Measurements from ENCODE around the gene PSEN1. TPM values are rescaled to one million over a fixed set of nuclear protein-coding genes. Genes with fewer than 3 reads are reported as not detected.
A peak's percentile ranks its signal among the peaks of the same experiment; 100 is the strongest.

PSEN1 gene
- polyA plus RNA-seq, 1 donor from 2014 or later: 35.3 TPM

GRCh38 chr14:73255005-73255400 is 118.7 kb downstream of the PSEN1 start:
- peaks cover 4 to 5% (median 5%) of the 10 kb centered on the region in 3 donors for H3K4me1 Mint-ChIP-seq
- H3K36me3 Mint-ChIP-seq: no peaks in the 10 kb centered on the region
- peaks cover 2% of the 10 kb centered on the region for H3K27me3 Mint-ChIP-seq
- no peak overlapping the region for H3K27ac Mint-ChIP-seq
- H3K9me3 Mint-ChIP-seq: no peaks in the 10 kb centered on the region
- H3K4me3 Mint-ChIP-seq: no peak overlapping the region

- Mint-ChIP-seq H3K4me3 (no peak overlapping the region), H3K9me3 (no peaks in the 10 kb centered on the region), H3K27ac (no peak overlapping the region), H3K4me1 (peaks cover 4 to 5% (median 5%) of the 10 kb centered on the region in 3 donors), H3K36me3 (no peaks in the 10 kb centered on the region), H3K27me3 (peaks cover 3% of the 10 kb centered on the region)
Observed at GRCh38 chr14:73255693-73256225, 119.5 kb downstream of the PSEN1 start.

- Mint-ChIP-seq H3K4me3 (peak overlapping the region in 1 of 4 donors; percentile 50), H3K27ac (peak overlapping the region in 2 of 3 donors; percentile 40 to 88), H3K9me3 (no peaks in the 10 kb centered on the region), H3K4me1 (peaks cover 4 to 5% (median 5%) of the 10 kb centered on the region in 3 donors), H3K36me3 (no peaks in the 10 kb centered on the region), H3K27me3 (peaks cover 5% of the 10 kb centered on the region)
Observed at GRCh38 chr14:73258076-73258475, 121.8 kb downstream of the PSEN1 start.

- no peak overlapping the region for H3K27ac Mint-ChIP-seq
- peaks cover 6% of the 10 kb centered on the region for H3K27me3 Mint-ChIP-seq
- H3K4me3 Mint-ChIP-seq: no peak overlapping the region
- no peaks in the 10 kb centered on the region for H3K9me3 Mint-ChIP-seq
- H3K36me3 Mint-ChIP-seq: no peaks in the 10 kb centered on the region
- peaks cover 4 to 5% (median 5%) of the 10 kb centered on the region in 3 donors for H3K4me1 Mint-ChIP-seq
Observed at GRCh38 chr14:73258845-73259611, 122.7 kb downstream of the PSEN1 start.

DNA sequence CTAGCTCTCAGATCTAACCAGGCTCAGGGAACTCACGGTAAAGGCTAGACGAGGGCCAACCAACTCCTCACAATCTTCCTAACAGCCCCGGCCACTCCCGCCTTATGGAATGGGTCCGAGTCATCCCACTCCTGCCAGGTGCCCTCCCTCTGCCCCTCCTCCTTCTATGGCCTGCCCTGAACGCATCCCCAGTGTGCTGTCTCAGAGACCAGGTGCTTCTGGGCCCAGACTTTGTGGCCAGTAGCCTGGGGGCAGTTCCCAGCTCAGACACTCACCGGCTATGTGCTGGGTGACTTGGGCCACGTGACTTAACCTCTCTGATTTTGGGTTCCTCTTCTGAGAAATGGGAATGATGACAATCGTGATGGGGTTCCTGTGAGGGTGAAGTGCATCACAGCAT is 123.5 kb downstream of the PSEN1 start:
- no peak overlapping the region for H3K4me3 Mint-ChIP-seq
- peaks cover 4 to 5% (median 5%) of the 10 kb centered on the region in 3 donors for H3K4me1 Mint-ChIP-seq
- peaks cover 7% of the 10 kb centered on the region for H3K27me3 Mint-ChIP-seq
- no peaks in the 10 kb centered on the region for H3K9me3 Mint-ChIP-seq
- no peaks in the 10 kb centered on the region for H3K36me3 Mint-ChIP-seq
- H3K27ac Mint-ChIP-seq: no peak overlapping the region

- Mint-ChIP-seq H3K27me3 (peaks cover 7% of the 10 kb centered on the region), H3K9me3 (no peaks in the 10 kb centered on the region), H3K4me3 (peak overlapping the region in 1 of 4 donors; percentile 9), H3K36me3 (no peaks in the 10 kb centered on the region), H3K27ac (no peak overlapping the region), H3K4me1 (peaks cover 4 to 5% (median 5%) of the 10 kb centered on the region in 3 donors)
Observed at GRCh38 chr14:73260574-73260973, 124.3 kb downstream of the PSEN1 start.

DNA sequence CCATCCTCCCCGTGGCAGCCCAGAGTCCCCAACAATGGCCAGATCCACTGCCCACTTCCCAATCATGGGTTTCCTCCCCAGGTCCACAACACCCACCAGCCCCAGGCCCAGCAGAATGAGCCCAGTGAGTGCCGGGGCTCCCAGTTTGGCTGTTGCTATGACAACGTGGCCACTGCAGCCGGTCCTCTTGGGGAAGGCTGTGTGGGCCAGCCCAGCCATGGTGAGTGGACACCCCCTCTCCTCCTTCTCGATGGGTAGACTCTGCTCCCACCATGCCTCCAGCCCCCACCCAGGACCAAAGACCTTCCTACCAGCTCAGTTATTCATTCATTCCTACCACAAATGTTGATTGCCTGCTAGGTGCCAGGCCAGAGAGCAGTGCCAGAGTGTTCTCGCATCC is 124.8 kb downstream of the PSEN1 start:
- Mint-ChIP-seq H3K36me3 (no peaks in the 10 kb centered on the region), H3K27ac (no peak overlapping the region), H3K27me3 (peaks cover 7% of the 10 kb centered on the region), H3K9me3 (no peaks in the 10 kb centered on the region), H3K4me1 (peaks cover 4 to 5% (median 5%) of the 10 kb centered on the region in 3 donors), H3K4me3 (no peak overlapping the region)

- no peaks in the 10 kb centered on the region for H3K36me3 Mint-ChIP-seq
- H3K4me1 Mint-ChIP-seq: peaks cover 4 to 5% (median 5%) of the 10 kb centered on the region in 3 donors
- no peaks in the 10 kb centered on the region for H3K9me3 Mint-ChIP-seq
- no peak overlapping the region for H3K27ac Mint-ChIP-seq
- peaks cover 7% of the 10 kb centered on the region for H3K27me3 Mint-ChIP-seq
- H3K4me3 Mint-ChIP-seq: peak overlapping the region in 1 of 4 donors; percentile 32
Observed at GRCh38 chr14:73261520-73262426, 125.5 kb downstream of the PSEN1 start.

DNA sequence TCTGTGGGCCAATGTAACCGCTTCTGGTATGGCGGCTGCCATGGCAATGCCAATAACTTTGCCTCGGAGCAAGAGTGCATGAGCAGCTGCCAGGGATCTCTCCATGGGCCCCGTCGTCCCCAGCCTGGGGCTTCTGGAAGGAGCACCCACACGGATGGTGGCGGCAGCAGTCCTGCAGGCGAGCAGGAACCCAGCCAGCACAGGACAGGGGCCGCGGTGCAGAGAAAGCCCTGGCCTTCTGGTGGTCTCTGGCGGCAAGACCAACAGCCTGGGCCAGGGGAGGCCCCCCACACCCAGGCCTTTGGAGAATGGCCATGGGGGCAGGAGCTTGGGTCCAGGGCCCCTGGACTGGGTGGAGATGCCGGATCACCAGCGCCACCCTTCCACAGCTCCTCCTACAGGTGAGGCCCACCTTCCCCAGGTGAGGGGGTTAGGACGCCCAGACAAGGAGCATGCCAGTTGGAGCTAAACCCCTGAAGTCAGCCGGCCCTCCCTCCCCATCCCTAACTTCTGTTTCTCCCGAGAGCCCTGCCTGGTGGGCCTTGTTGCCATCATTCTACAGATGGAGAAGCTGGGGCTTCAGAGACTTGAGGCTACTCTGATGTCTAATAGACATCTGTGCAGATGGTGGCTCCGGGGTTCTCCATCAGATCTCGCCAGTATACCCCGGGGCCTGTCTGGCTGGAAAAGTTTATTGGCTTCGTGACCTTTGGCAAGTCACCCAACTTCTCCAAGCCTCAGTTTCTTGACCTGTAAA is 126.3 kb downstream of the PSEN1 start:
- peaks cover 7% of the 10 kb centered on the region for H3K27me3 Mint-ChIP-seq
- H3K4me3 Mint-ChIP-seq: no peak overlapping the region
- H3K9me3 Mint-ChIP-seq: no peaks in the 10 kb centered on the region
- no peaks in the 10 kb centered on the region for H3K36me3 Mint-ChIP-seq
- H3K27ac Mint-ChIP-seq: no peak overlapping the region
- peaks cover 4 to 5% (median 5%) of the 10 kb centered on the region in 3 donors for H3K4me1 Mint-ChIP-seq

- no peaks in the 10 kb centered on the region for H3K4me1 Mint-ChIP-seq
- H3K36me3 Mint-ChIP-seq: peaks cover 3% of the 10 kb centered on the region
- no peak overlapping the region for H3K27ac Mint-ChIP-seq
- peaks cover 7% of the 10 kb centered on the region for H3K27me3 Mint-ChIP-seq
- no peak overlapping the region for H3K4me3 Mint-ChIP-seq
- no peaks in the 10 kb centered on the region for H3K9me3 Mint-ChIP-seq
Observed at GRCh38 chr14:73263606-73264005, 127.3 kb downstream of the PSEN1 start.

DNA sequence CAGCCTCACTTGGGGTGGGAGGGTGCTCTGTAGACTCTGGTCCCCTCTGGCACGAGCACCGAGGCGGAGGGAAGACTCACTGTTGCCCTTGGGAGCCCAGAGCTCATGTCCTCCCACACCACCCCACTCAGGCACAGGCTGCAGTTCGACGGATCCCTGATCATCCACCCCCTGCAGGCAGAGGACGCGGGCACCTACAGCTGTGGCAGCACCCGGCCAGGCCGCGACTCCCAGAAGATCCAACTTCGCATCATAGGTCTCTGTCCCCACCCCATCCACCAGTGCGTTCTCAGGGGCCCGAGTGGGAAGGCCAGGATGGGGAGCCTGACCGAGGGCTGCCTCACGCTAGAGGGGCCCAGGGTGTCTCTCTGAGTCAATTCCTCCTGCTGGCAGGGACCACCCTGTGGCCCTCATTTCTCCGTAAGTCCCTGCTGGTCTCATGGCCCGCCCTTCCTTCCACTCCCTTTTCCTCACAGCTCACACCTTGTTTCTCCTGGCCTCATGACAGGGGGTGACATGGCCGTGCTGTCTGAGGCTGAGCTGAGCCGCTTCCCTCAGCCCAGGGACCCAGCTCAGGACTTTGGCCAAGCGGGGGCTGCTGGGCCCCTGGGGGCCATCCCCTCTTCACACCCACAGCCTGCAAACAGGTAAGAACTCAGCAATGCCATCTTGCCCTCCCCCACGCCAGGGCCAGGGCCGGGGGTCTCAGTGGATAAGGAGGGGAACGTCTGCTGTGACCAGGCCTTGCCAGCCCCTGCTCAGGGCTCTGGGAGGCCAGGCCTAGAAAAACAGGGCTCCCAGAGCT is 128.0 kb downstream of the PSEN1 start:
- H3K9me3 Mint-ChIP-seq: no peaks in the 10 kb centered on the region
- H3K36me3 Mint-ChIP-seq: peaks cover 3% of the 10 kb centered on the region
- H3K27me3 Mint-ChIP-seq: peaks cover 7% of the 10 kb centered on the region
- no peak overlapping the region for H3K4me3 Mint-ChIP-seq
- peak overlapping the region; percentile 18 to 61 (median 31) for H3K27ac Mint-ChIP-seq
- peaks cover 1 to 2% (median 2%) of the 10 kb centered on the region in 3 donors for H3K4me1 Mint-ChIP-seq

GRCh38 chr14:73264885-73265720 is 128.8 kb downstream of the PSEN1 start:
- H3K4me1 Mint-ChIP-seq: peaks cover 3 to 7% (median 5%) of the 10 kb centered on the region in 3 donors
- peak overlapping the region in 2 of 3 donors; percentile 27 to 61 for H3K27ac Mint-ChIP-seq
- peaks cover 3% of the 10 kb centered on the region for H3K36me3 Mint-ChIP-seq
- H3K9me3 Mint-ChIP-seq: no peaks in the 10 kb centered on the region
- H3K4me3 Mint-ChIP-seq: no peak overlapping the region
- H3K27me3 Mint-ChIP-seq: peaks cover 5% of the 10 kb centered on the region

- no peaks in the 10 kb centered on the region for H3K9me3 Mint-ChIP-seq
- peaks cover 7 to 13% (median 7%) of the 10 kb centered on the region in 3 donors for H3K4me1 Mint-ChIP-seq
- H3K36me3 Mint-ChIP-seq: peaks cover 3% of the 10 kb centered on the region
- no peak overlapping the region for H3K4me3 Mint-ChIP-seq
- H3K27ac Mint-ChIP-seq: peak overlapping the region in 1 of 3 donors; percentile 27
- H3K27me3 Mint-ChIP-seq: peaks cover 6% of the 10 kb centered on the region
Observed at GRCh38 chr14:73265721-73266046, 129.4 kb downstream of the PSEN1 start.

All from IgD-negative memory B cell (primary cell).